Hepatocyte (in vitro differentiated cells): Measurements from ENCODE around the gene PITPNB.

Experiments
- EZH2 ChIP-seq: fragments of 200-600 bp; sonication (generic); IDR thresholded peaks from 2 replicates; pipeline ENCODE4 v1.6.1; 2016; ENCODE audit warnings: antibody characterized with exemption, mild to moderate bottlenecking, borderline replicate concordance
- EZH2phosphoT487 ChIP-seq: fragments of 200-600 bp; sonication (generic); IDR thresholded peaks from one replicate; pipeline ENCODE4 v1.6.1; 2018; ENCODE audit warnings: antibody characterized with exemption, mild to moderate bottlenecking, low read depth, moderate library complexity; ENCODE audit not compliant: unreplicated experiment, severe bottlenecking
- TF ChIP-seq, protein P1 (sequence below): fragments of 200-600 bp; sonication (generic); IDR thresholded peaks from 2 replicates; pipeline ENCODE4 v1.5.1; 2016; ENCODE audit warnings: antibody characterized with exemption, mild to moderate bottlenecking; ENCODE audit not compliant: poor library complexity

DNA sequence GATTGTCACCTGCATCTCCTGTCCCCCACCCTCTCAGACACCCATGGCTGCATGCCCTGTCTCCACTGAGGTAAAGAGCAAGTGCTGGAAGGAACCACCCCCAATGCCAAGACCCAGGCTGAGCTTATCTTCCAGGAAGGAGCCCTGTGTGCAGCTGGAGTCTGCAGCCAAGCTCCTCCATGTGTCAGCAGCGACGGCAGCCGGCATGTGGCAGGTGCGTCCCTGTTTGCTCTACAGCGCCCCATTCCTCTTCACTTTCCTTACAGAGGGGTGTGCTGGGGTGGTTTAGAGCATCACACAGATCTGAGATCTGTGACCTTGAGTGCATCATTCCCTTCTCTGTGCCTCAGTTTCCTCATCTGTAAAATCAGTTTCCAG lies 109.8 kb downstream of the PITPNB start:
- TF ChIP-seq, protein P1, sequence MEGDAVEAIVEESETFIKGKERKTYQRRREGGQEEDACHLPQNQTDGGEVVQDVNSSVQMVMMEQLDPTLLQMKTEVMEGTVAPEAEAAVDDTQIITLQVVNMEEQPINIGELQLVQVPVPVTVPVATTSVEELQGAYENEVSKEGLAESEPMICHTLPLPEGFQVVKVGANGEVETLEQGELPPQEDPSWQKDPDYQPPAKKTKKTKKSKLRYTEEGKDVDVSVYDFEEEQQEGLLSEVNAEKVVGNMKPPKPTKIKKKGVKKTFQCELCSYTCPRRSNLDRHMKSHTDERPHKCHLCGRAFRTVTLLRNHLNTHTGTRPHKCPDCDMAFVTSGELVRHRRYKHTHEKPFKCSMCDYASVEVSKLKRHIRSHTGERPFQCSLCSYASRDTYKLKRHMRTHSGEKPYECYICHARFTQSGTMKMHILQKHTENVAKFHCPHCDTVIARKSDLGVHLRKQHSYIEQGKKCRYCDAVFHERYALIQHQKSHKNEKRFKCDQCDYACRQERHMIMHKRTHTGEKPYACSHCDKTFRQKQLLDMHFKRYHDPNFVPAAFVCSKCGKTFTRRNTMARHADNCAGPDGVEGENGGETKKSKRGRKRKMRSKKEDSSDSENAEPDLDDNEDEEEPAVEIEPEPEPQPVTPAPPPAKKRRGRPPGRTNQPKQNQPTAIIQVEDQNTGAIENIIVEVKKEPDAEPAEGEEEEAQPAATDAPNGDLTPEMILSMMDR = no peak
- no peak for TF ChIP-seq EZH2
- TF ChIP-seq EZH2phosphoT487 = no peak
